ENCODE results near the gene ANKRD33B. TPM values are rescaled to one million over a fixed set of nuclear protein-coding genes. Genes with fewer than 3 reads are reported as not detected.

Gene ANKRD33B
- total RNA-seq, 1 experiment from 2014 or later, result 6.9 TPM

DNA sequence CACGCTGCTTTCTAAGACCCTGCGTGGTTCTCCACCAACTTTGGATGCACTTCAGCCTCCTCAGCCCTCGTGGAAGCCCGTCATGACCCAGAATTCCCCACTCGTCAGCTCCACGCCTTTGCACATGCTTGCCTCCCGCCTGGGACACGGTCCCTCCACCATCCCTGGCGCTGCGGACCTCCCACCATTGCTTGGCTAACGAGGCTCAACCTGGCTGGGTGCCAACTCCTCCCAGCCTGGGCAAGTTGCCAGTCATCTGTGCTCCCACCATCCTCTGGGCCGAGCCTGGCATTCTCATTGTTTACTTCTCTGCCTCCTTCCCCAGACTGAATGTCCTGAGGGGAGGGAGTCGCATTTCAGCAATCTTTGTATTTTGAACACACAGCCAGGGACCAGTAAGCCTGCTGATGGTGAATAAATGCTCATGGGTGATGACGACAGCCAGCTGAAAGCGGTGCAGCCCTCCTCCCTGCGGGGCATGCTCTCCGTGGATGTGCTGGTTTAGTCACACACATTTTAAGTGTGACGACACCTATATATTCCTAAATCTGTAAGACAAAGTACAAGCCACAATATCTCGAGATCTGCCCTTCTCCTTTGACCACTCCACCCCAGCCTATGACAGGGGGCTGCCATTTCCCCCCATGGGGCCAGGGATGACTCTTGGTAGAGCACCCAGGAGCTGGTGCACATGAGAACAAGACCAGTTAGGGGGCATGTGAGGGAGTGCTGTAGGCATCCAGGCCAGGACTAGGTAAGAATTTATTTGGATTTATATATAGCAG, 37.6 kb downstream of the ANKRD33B start:
- Histone ChIP-seq H2AK5ac (ENCODE audit: insufficient read length, low read length) (no peak overlapping the region), H3K79me2 (ENCODE audit: insufficient read depth, low read length) (no peaks in the 10 kb centered on the region), H3K9ac (ENCODE audit: extremely low read depth, insufficient read length, low read length) (no peak overlapping the region), H3K79me1 (ENCODE audit: insufficient read depth, low read depth, low read length, poor library complexity, severe bottlenecking) (no peaks in the 10 kb centered on the region), H3K4me2 (ENCODE audit: insufficient read depth, insufficient read length, low read length) (no peak overlapping the region), H2BK15ac (ENCODE audit: low read depth, low read length) (no peak overlapping the region), H2AFZ (ENCODE audit: low read length) (no peak overlapping the region), H3K27ac (ENCODE audit: insufficient read length, low read depth, low read length) (no peak overlapping the region), H4K20me1 (ENCODE audit: control insufficient read depth, insufficient read depth, insufficient read length) (no peaks in the 10 kb centered on the region), H3K23me2 (ENCODE audit: insufficient read length, low read depth, low read length, poor library complexity, severe bottlenecking) (no peaks in the 10 kb centered on the region), H3K9me3 (ENCODE audit: control insufficient read depth, low read depth, low read length) (no peaks in the 10 kb centered on the region), H3K4me1 (ENCODE audit: insufficient read depth, low read length) (no peaks in the 10 kb centered on the region), H2BK20ac (ENCODE audit: low read depth, low read length, poor library complexity, severe bottlenecking) (no peak overlapping the region), H3K56ac (ENCODE audit: insufficient read length, low read depth, low read length) (no peak overlapping the region), H2BK120ac (ENCODE audit: low read depth, low read length, poor library complexity, severe bottlenecking) (no peak overlapping the region), H3K4ac (ENCODE audit: low read depth, low read length) (no peak overlapping the region), H2BK5ac (ENCODE audit: insufficient read length, low read length) (no peak overlapping the region), H3T11ph (ENCODE audit: low read length) (no peak overlapping the region), H3K23ac (ENCODE audit: insufficient read length, low read depth, low read length) (no peak overlapping the region), H4K8ac (replicated peaks; ENCODE audit: insufficient read length, low read depth, low read length) (no peak overlapping the region), H2BK12ac (ENCODE audit: insufficient read length, low read depth, low read length) (no peak overlapping the region), H4K91ac (ENCODE audit: insufficient read length, low read depth, low read length) (no peak overlapping the region), H3K14ac (ENCODE audit: insufficient read depth, low read length) (no peak overlapping the region), H3K18ac (ENCODE audit: insufficient read length, low read depth, low read length) (no peak overlapping the region), H3K27me3 (ENCODE audit: insufficient read depth, low read length) (no peaks in the 10 kb centered on the region), H4K5ac (ENCODE audit: insufficient read length, low read depth, low read length) (no peak overlapping the region)
- no peaks in the 10 kb centered on the region; a peak in 1 of 5 replicates for H3K9me3 Mint-ChIP-seq
- no peaks in the 10 kb centered on the region for H3K36me3 Mint-ChIP-seq (ENCODE audit: insufficient read depth in 1 of 3, low read depth in 3 of 3)
- peaks cover 8 to 10% of the 10 kb centered on the region in 2 experiments for H3K4me1 Mint-ChIP-seq
- no peaks in the 10 kb centered on the region for H3K27me3 Mint-ChIP-seq (ENCODE audit: low read depth)
- DNase-seq, result no peak
- no peak overlapping the region for H3K4me3 Mint-ChIP-seq
- TF ChIP-seq, protein P1, sequence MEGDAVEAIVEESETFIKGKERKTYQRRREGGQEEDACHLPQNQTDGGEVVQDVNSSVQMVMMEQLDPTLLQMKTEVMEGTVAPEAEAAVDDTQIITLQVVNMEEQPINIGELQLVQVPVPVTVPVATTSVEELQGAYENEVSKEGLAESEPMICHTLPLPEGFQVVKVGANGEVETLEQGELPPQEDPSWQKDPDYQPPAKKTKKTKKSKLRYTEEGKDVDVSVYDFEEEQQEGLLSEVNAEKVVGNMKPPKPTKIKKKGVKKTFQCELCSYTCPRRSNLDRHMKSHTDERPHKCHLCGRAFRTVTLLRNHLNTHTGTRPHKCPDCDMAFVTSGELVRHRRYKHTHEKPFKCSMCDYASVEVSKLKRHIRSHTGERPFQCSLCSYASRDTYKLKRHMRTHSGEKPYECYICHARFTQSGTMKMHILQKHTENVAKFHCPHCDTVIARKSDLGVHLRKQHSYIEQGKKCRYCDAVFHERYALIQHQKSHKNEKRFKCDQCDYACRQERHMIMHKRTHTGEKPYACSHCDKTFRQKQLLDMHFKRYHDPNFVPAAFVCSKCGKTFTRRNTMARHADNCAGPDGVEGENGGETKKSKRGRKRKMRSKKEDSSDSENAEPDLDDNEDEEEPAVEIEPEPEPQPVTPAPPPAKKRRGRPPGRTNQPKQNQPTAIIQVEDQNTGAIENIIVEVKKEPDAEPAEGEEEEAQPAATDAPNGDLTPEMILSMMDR (conservative IDR thresholded peaks at IDR 0.05), result no peak
- no peak overlapping the region for H3K27ac Mint-ChIP-seq
- WGBS (ENCODE audit: extremely low coverage, insufficient read length, low lambda C conversion rate), result no CpG with 5 or more reads among the region's 19 CpGs
